Smooth muscle cell (in vitro differentiated cells): ENCODE data around the gene JMJD1C. TPM values are rescaled to one million over a fixed set of nuclear protein-coding genes. Genes with fewer than 3 reads are reported as not detected.
A peak's percentile ranks its signal among the peaks of the same experiment; 100 is the strongest.

Source experiments
- DNase-seq: peaks from one replicate; lab custom pipeline; 2025; ENCODE audit not compliant: unreplicated experiment; lab: John Stamatoyannopoulos, UW
- H2AFZ ChIP-seq: fragments of 200-600 bp; sonication (generic); 2 replicates; pipeline ENCODE4 v1.6.0; 2016; ENCODE audit warnings: antibody characterized with exemption, low read depth, mild to moderate bottlenecking
- H3F3A ChIP-seq: fragments of 200-600 bp; sonication (generic); 2 replicates; pipeline ENCODE4 v1.6.0; 2017; ENCODE audit warnings: antibody characterized with exemption, low read depth
- H3K27ac ChIP-seq: fragments of 200-600 bp; sonication (generic); 2 replicates; pipeline ENCODE4 v1.5.1; 2016; ENCODE audit warnings: low read depth, mild to moderate bottlenecking
- H3K27me3 ChIP-seq: fragments of 200-600 bp; sonication (generic); 2 replicates; pipeline ENCODE4 v1.6.1; 2016; ENCODE audit warnings: low read depth, mild to moderate bottlenecking
- H3K36me3 ChIP-seq: fragments of 200-600 bp; sonication (generic); 2 replicates; pipeline ENCODE4 v1.5.1; 2016; ENCODE audit warnings: low read depth
- H3K4me1 ChIP-seq: fragments of 200-600 bp; sonication (generic); 2 replicates; pipeline ENCODE4 v1.5.1; 2016; ENCODE audit warnings: low read depth
- H3K4me2 ChIP-seq: fragments of 200-600 bp; sonication (generic); 2 replicates; pipeline ENCODE4 v1.6.0; 2016; ENCODE audit warnings: mild to moderate bottlenecking
- H3K4me3 ChIP-seq: fragments of 200-600 bp; sonication (generic); 2 replicates; pipeline ENCODE4 v1.5.1; 2016; ENCODE audit warnings: mild to moderate bottlenecking
- H3K79me2 ChIP-seq: fragments of 200-600 bp; sonication (generic); 2 replicates; pipeline ENCODE4 v1.6.0; 2016; ENCODE audit warnings: low read depth, mild to moderate bottlenecking
- H3K9ac ChIP-seq: fragments of 200-600 bp; sonication (generic); 2 replicates; pipeline ENCODE4 v1.6.0; 2016; ENCODE audit warnings: low read depth
- H3K9me3 ChIP-seq: fragments of 200-600 bp; sonication (generic); replicated peaks from 2 replicates; pipeline ENCODE4 v1.5.1; 2016; ENCODE audit warnings: low read depth
- H4K20me1 ChIP-seq: fragments of 200-600 bp; sonication (generic); 2 replicates; pipeline ENCODE4 v1.6.0; 2016; ENCODE audit warnings: low read depth
- CTCF ChIP-seq: fragments of 200-600 bp; sonication (generic); IDR thresholded peaks from 2 replicates; pipeline ENCODE4 v1.5.1; 2017; ENCODE audit warnings: borderline replicate concordance, mild to moderate bottlenecking, antibody characterized with exemption; ENCODE audit not compliant: insufficient read depth, poor library complexity, severe bottlenecking
- WGBS: methylation state at CpG from one replicate; pipeline ENCODE4 v1.1.7; 2016; ENCODE audit warnings: low lambda C conversion rate; 5-methylcytosine and 5-hydroxymethylcytosine counted together
- polyA plus RNA-seq: library from polyadenylated mRNA; unstranded; fragments of >200 nt; fragmentation: Nextera tagmentation; extraction: Ambion mirVana; gene quantifications from 2 replicates; pipeline ENCODE4 v1.2.1, GENCODE V29; 2016
- total RNA-seq: library from RNA; depleted of rRNA; stranded (reverse); fragments of >200 nt; gene quantifications from 2 replicates; pipeline ENCODE4 v1.2.3, GENCODE V29; 2014

JMJD1C gene
- total and polyA plus RNA-seq, 2 experiments from 2014 or later = 28.5 to 132 TPM

- H3K4me3 ChIP-seq = no peak overlapping the region
- no peak overlapping the region for H3K9ac ChIP-seq
- H3K4me1 ChIP-seq = no peaks in the 10 kb centered on the region
- no peak overlapping the region for H3K27ac ChIP-seq
- TF ChIP-seq CTCF = no peak
- H4K20me1 ChIP-seq = peaks cover 84% of the 10 kb centered on the region
- DNase-seq = no peak
- H3F3A ChIP-seq = no peaks in the 10 kb centered on the region
- no peak overlapping the region for H2AFZ ChIP-seq
- H3K4me2 ChIP-seq = no peak overlapping the region
- no peaks in the 10 kb centered on the region for H3K9me3 ChIP-seq
- 91% methylated on average over 8 of the region's 8 CpGs for WGBS
- H3K79me2 ChIP-seq = peaks cover 100% of the 10 kb centered on the region
- H3K36me3 ChIP-seq = no peaks in the 10 kb centered on the region
- H3K27me3 ChIP-seq = no peaks in the 10 kb centered on the region
Measured at GRCh38 chr10:63474488-63474887, 8.7 kb upstream of the JMJD1C start.

GRCh38 chr10:63470928-63471327, 5.2 kb upstream of the JMJD1C start:
- H4K20me1 ChIP-seq = peaks cover 59% of the 10 kb centered on the region
- no peak for DNase-seq
- no peak overlapping the region for H3K4me2 ChIP-seq
- peaks cover 8% of the 10 kb centered on the region for H3F3A ChIP-seq
- H3K79me2 ChIP-seq = peaks cover 92% of the 10 kb centered on the region
- no peaks in the 10 kb centered on the region for H3K9me3 ChIP-seq
- H3K9ac ChIP-seq = no peak overlapping the region
- H3K27ac ChIP-seq = no peak overlapping the region
- no peak overlapping the region for H3K4me3 ChIP-seq
- H3K36me3 ChIP-seq = no peaks in the 10 kb centered on the region
- WGBS = 90% methylated on average over 3 of the region's 3 CpGs
- H2AFZ ChIP-seq = no peak overlapping the region
- H3K27me3 ChIP-seq = no peaks in the 10 kb centered on the region
- no peak for TF ChIP-seq CTCF
- peaks cover 13% of the 10 kb centered on the region for H3K4me1 ChIP-seq

GRCh38 chr10:63468947-63469346, 3.2 kb upstream of the JMJD1C start:
- Histone ChIP-seq H3K9me3 (no peaks in the 10 kb centered on the region), H3K79me2 (peaks cover 84% of the 10 kb centered on the region), H3F3A (peaks cover 8% of the 10 kb centered on the region), H4K20me1 (peaks cover 51% of the 10 kb centered on the region), H3K27me3 (no peaks in the 10 kb centered on the region), H3K4me2 (no peak overlapping the region), H3K4me3 (no peak overlapping the region), H3K36me3 (no peaks in the 10 kb centered on the region), H3K27ac (peak overlapping the region; percentile 3), H2AFZ (no peak overlapping the region), H3K4me1 (peaks cover 20% of the 10 kb centered on the region), H3K9ac (no peak overlapping the region)
- DNase-seq = no peak
- WGBS = 88% methylated on average over 1 of the region's 1 CpG
- no peak for TF ChIP-seq CTCF

- no peak for TF ChIP-seq CTCF
- no peak overlapping the region for H2AFZ ChIP-seq
- H3K4me1 ChIP-seq = peaks cover 24% of the 10 kb centered on the region
- H3K4me3 ChIP-seq = no peak overlapping the region
- WGBS = 58% methylated on average over 1 of the region's 1 CpG
- H3K36me3 ChIP-seq = no peaks in the 10 kb centered on the region
- H3K27me3 ChIP-seq = no peaks in the 10 kb centered on the region
- H3K27ac ChIP-seq = peak overlapping the region; percentile 77
- no peak for DNase-seq
- peaks cover 8% of the 10 kb centered on the region for H3F3A ChIP-seq
- H3K9ac ChIP-seq = no peak overlapping the region
- no peaks in the 10 kb centered on the region for H3K9me3 ChIP-seq
- H3K79me2 ChIP-seq = peaks cover 84% of the 10 kb centered on the region
- H3K4me2 ChIP-seq = no peak overlapping the region
- peaks cover 51% of the 10 kb centered on the region for H4K20me1 ChIP-seq
Measured at GRCh38 chr10:63467841-63468240, 2.1 kb upstream of the JMJD1C start.
